Stimulated activated CD4-positive, alpha-beta T cell treated with anti-CD3 and anti-CD28 coated beads, Interleukin-12 subunit alpha, Interleukin-12 subunit beta, amount 100 ng/mL, for 4 hours (primary cell): Measurements from ENCODE around the gene ZNHIT2.

Experiments
- DNase-seq: peaks from one replicate; pipeline ENCODE4 v3.0.0-alpha.2; 2020

The ZNHIT2 gene

GRCh38 chr11:65100674-65101350 lies 16.7 kb downstream of the ZNHIT2 start:
- no peak for DNase-seq

GRCh38 chr11:65096926-65097325 lies 20.6 kb downstream of the ZNHIT2 start:
- DNase-seq = no peak

- peak; percentile 74 for DNase-seq
Measured at GRCh38 chr11:65095974-65096806, 21.3 kb downstream of the ZNHIT2 start, which contains the start of gene VPS51. Gene VPS51, plus strand, starts transcription at chr11:65096214. Its CDS starts 37 bp downstream, at chr11:65096251.

- DNase-seq = no peak
Measured at GRCh38 chr11:65095427-65095826, 22.1 kb downstream of the ZNHIT2 start.

GRCh38 chr11:65090628-65091027 lies 26.9 kb downstream of the ZNHIT2 start:
- no peak for DNase-seq

GRCh38 chr11:65089621-65090020 lies 27.9 kb downstream of the ZNHIT2 start:
- no peak for DNase-seq

- DNase-seq = no peak
Measured at GRCh38 chr11:65087827-65088226, 29.7 kb downstream of the ZNHIT2 start.

- DNase-seq = no peak
Measured at GRCh38 chr11:65087216-65087615, 30.3 kb downstream of the ZNHIT2 start.

- DNase-seq = no peak
Measured at GRCh38 chr11:65086809-65087208, 30.7 kb downstream of the ZNHIT2 start.

- DNase-seq = no peak
Measured at GRCh38 chr11:65085446-65085845, 32.1 kb downstream of the ZNHIT2 start.

GRCh38 chr11:65084598-65085375 lies 32.7 kb downstream of the ZNHIT2 start:
- DNase-seq = no peak

- DNase-seq = peak; percentile 92
Measured at GRCh38 chr11:65083834-65084597, 33.5 kb downstream of the ZNHIT2 start, which contains the start of the genes CDCA5 and ZFPL1. Gene CDCA5, minus strand, starts transcription at chr11:65084040. Its CDS starts 62 bp downstream, at chr11:65083978. Gene ZFPL1, plus strand, starts transcription at chr11:65084222. Its CDS starts 477 bp downstream, at chr11:65084699.

GRCh38 chr11:65083134-65083833 lies 34.2 kb downstream of the ZNHIT2 start:
- no peak for DNase-seq

GRCh38 chr11:65078786-65079342 lies 38.6 kb downstream of the ZNHIT2 start:
- no peak for DNase-seq

- DNase-seq = peak; percentile 66
Measured at GRCh38 chr11:65078151-65078550, 39.4 kb downstream of the ZNHIT2 start.

- no peak for DNase-seq
Measured at GRCh38 chr11:65077451-65077850, 40.0 kb downstream of the ZNHIT2 start.

GRCh38 chr11:65072631-65072966 lies 44.9 kb downstream of the ZNHIT2 start:
- DNase-seq = no peak

GRCh38 chr11:65071907-65072630 lies 45.4 kb downstream of the ZNHIT2 start:
- DNase-seq = no peak

- no peak for DNase-seq
Measured at GRCh38 chr11:65069217-65069616, 48.3 kb downstream of the ZNHIT2 start.

GRCh38 chr11:65067446-65067845 lies 50.1 kb downstream of the ZNHIT2 start:
- no peak for DNase-seq

GRCh38 chr11:65066805-65067291 lies 50.7 kb downstream of the ZNHIT2 start:
- DNase-seq = no peak
